HEK293 (cell line): ENCODE results near the gene STK32C.

Source experiments
- GLIS1 ChIP-seq: fragments of 450-650 bp; formaldehyde crosslinking; IDR thresholded peaks from 2 replicates; pipeline ENCODE4 v1.5.1; 2016; ENCODE audit warnings: missing biosample characterization, missing genetic modification characterization
- HOXA7 ChIP-seq: sonication (generic); formaldehyde crosslinking; IDR thresholded peaks from 2 replicates; pipeline ENCODE4 v1.8.1; 2022; ENCODE audit warnings: missing genetic modification reagents, borderline replicate concordance
- OSR2 ChIP-seq: fragments of 450-650 bp; formaldehyde crosslinking; IDR thresholded peaks from 2 replicates; pipeline ENCODE4 v1.5.1; 2016; ENCODE audit warnings: missing biosample characterization, missing genetic modification characterization
- PBX3 ChIP-seq: sonication (generic); formaldehyde crosslinking; IDR thresholded peaks from 2 replicates; pipeline ENCODE4 v1.8.1; 2022; ENCODE audit warnings: mild to moderate bottlenecking, moderate library complexity, missing genetic modification reagents
- PRDM1 ChIP-seq: fragments of 450-650 bp; formaldehyde crosslinking; IDR thresholded peaks from 2 replicates; pipeline ENCODE4; 2016; ENCODE audit warnings: missing biosample characterization, missing genetic modification characterization
- PRDM10 ChIP-seq: fragments of 450-650 bp; formaldehyde crosslinking; IDR thresholded peaks from 2 replicates; pipeline ENCODE4 v1.5.1; 2016; ENCODE audit warnings: missing biosample characterization, missing genetic modification characterization
- WT1 ChIP-seq: fragments of 450-650 bp; formaldehyde crosslinking; IDR thresholded peaks from 2 replicates; pipeline ENCODE4 v1.5.1; 2016; ENCODE audit warnings: missing biosample characterization, missing genetic modification characterization
- ZBTB10 ChIP-seq: fragments of 450-650 bp; formaldehyde crosslinking; IDR thresholded peaks from 2 replicates; pipeline ENCODE4 v1.5.1; 2016; ENCODE audit warnings: missing biosample characterization, missing genetic modification characterization
- ZNF362 ChIP-seq: fragments of 450-650 bp; formaldehyde crosslinking; IDR thresholded peaks from 2 replicates; pipeline ENCODE4 v1.5.1; 2016; ENCODE audit warnings: missing biosample characterization, missing genetic modification characterization
- ZNF544 ChIP-seq: fragments of 450-650 bp; formaldehyde crosslinking; IDR thresholded peaks from 2 replicates; pipeline ENCODE4 v1.5.0; 2017; ENCODE audit warnings: missing biosample characterization, missing genetic modification characterization
- ZNF610 ChIP-seq: fragments of 450-650 bp; formaldehyde crosslinking; IDR thresholded peaks from 2 replicates; pipeline ENCODE4 v1.5.1; 2016; ENCODE audit warnings: missing biosample characterization, missing genetic modification characterization, borderline replicate concordance
- ZNF830 ChIP-seq: fragments of 450-650 bp; IDR thresholded peaks from 2 replicates; pipeline ENCODE4 v1.5.0; 2018; ENCODE audit warnings: missing biosample characterization, missing genetic modification characterization, low read depth, mild to moderate bottlenecking, moderate library complexity
- ZNF843 ChIP-seq: fragments of 450-650 bp; formaldehyde crosslinking; IDR thresholded peaks from 2 replicates; pipeline ENCODE4 v1.5.1; 2016; ENCODE audit warnings: missing biosample characterization, missing genetic modification characterization
- TF ChIP-seq, protein P1 (sequence below): fragments of 450-650 bp; formaldehyde crosslinking; IDR thresholded peaks from 2 replicates; pipeline ENCODE4 v1.5.1; 2016; ENCODE audit warnings: missing biosample characterization, missing genetic modification characterization
- TF ChIP-seq, protein P2 (sequence below): fragments of 450-650 bp; formaldehyde crosslinking; IDR thresholded peaks from 2 replicates; pipeline ENCODE4 v1.5.1; 2016; ENCODE audit warnings: missing biosample characterization, missing genetic modification characterization
- TF ChIP-seq, protein P3 (sequence below): fragments of 450-650 bp; formaldehyde crosslinking; IDR thresholded peaks from 2 replicates; pipeline ENCODE4 v1.5.1; 2016; ENCODE audit warnings: missing biosample characterization, missing genetic modification characterization
- TF ChIP-seq, protein P4 (sequence below): fragments of 450-650 bp; IDR thresholded peaks from 2 replicates; pipeline ENCODE4 v1.5.1; 2018; ENCODE audit warnings: missing biosample characterization, mild to moderate bottlenecking, missing genetic modification characterization
- TF ChIP-seq, protein P5 (sequence below): fragments of 450-650 bp; formaldehyde crosslinking; IDR thresholded peaks from 2 replicates; pipeline ENCODE4 v1.5.1; 2016; ENCODE audit warnings: missing biosample characterization, missing genetic modification characterization

STK32C gene

DNA sequence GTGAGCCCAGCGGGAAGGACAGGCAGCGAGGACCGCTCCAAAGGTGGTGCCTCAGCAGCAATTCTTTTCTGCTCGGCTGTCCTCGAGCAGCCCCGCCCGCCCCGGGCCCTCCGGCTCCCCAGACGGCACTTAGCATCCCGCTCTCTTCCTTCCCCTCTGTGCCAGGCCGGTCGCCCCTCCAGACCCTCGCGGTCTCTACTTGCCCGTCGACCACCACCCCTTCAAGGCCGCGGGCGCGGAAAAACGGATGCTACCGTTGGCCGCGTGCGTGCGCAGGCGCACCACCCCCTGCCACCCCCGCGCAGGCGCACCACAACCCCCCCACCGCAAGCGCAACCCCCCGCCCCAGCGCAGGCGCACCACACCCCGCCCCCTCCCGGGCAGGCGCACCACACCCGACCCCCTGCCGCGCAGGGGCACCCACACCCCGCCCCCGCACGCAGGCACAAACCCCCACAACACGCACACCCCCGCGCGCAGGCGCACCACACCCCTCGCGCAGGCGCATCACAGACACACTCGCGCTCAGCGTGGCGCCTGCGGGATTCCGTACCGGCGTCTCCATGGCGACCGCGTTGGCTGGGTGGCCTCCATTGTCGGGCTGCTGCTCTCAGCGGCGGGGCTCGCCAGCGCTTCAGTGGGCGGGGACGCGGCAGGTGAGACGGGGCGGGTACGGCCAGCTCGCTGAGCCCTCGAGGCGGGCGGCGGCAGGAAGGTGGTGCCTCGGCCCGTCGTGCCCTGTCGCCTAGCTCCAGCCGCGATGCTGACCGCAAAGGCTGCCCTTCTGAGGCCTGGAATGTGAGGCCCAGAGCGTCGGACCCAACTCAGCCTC is 24.1 kb upstream of the STK32C start, which contains the start of gene LRRC27 (continued):
- TF ChIP-seq ZNF610 (tag by site-specific recombination) (0 out of 2 replicates have a peak, but pooled peaks have one; percentile 35), PBX3 (peak; percentile 71; the same call in 1 of the 2 replicates), ZNF843 (tag by site-specific recombination) (peak; percentile 60; the same call in 1 of the 2 replicates), PRDM10 (tag by site-specific recombination) (peak; percentile 93), ZNF544 (tag by site-specific recombination) (no peak), WT1 (0 out of 2 replicates have a peak, but pooled peaks have one; percentile 7), PRDM1 (no peak), HOXA7 (CRISPR knock-in tag) (no peak), ZNF830 (tag by site-specific recombination) (no peak), GLIS1 (peak; percentile 89), ZBTB10 (peak; percentile 93), ZNF362 (tag by site-specific recombination) (no peak), OSR2 (peak; percentile 58)
- TF ChIP-seq, protein P1, sequence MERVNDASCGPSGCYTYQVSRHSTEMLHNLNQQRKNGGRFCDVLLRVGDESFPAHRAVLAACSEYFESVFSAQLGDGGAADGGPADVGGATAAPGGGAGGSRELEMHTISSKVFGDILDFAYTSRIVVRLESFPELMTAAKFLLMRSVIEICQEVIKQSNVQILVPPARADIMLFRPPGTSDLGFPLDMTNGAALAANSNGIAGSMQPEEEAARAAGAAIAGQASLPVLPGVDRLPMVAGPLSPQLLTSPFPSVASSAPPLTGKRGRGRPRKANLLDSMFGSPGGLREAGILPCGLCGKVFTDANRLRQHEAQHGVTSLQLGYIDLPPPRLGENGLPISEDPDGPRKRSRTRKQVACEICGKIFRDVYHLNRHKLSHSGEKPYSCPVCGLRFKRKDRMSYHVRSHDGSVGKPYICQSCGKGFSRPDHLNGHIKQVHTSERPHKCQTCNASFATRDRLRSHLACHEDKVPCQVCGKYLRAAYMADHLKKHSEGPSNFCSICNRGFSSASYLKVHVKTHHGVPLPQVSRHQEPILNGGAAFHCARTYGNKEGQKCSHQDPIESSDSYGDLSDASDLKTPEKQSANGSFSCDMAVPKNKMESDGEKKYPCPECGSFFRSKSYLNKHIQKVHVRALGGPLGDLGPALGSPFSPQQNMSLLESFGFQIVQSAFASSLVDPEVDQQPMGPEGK: peak; percentile 99
- TF ChIP-seq, protein P2, sequence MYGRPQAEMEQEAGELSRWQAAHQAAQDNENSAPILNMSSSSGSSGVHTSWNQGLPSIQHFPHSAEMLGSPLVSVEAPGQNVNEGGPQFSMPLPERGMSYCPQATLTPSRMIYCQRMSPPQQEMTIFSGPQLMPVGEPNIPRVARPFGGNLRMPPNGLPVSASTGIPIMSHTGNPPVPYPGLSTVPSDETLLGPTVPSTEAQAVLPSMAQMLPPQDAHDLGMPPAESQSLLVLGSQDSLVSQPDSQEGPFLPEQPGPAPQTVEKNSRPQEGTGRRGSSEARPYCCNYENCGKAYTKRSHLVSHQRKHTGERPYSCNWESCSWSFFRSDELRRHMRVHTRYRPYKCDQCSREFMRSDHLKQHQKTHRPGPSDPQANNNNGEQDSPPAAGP (tag by site-specific recombination): peak; percentile 59; the same call in 1 of the 2 replicates
- TF ChIP-seq, protein P3, sequence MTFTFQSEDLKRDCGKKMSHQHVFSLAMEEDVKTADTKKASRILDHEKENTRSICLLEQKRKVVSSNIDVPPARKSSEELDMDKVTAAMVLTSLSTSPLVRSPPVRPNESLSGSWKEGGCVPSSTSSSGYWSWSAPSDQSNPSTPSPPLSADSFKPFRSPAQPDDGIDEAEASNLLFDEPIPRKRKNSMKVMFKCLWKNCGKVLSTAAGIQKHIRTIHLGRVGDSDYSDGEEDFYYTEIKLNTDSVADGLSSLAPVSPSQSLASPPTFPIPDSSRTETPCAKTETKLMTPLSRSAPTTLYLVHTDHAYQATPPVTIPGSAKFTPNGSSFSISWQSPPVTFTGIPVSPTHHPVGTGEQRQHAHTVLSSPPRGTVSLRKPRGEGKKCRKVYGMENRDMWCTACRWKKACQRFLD: 0 out of 2 replicates have a peak, but pooled peaks have one; percentile 38
- TF ChIP-seq, protein P4, sequence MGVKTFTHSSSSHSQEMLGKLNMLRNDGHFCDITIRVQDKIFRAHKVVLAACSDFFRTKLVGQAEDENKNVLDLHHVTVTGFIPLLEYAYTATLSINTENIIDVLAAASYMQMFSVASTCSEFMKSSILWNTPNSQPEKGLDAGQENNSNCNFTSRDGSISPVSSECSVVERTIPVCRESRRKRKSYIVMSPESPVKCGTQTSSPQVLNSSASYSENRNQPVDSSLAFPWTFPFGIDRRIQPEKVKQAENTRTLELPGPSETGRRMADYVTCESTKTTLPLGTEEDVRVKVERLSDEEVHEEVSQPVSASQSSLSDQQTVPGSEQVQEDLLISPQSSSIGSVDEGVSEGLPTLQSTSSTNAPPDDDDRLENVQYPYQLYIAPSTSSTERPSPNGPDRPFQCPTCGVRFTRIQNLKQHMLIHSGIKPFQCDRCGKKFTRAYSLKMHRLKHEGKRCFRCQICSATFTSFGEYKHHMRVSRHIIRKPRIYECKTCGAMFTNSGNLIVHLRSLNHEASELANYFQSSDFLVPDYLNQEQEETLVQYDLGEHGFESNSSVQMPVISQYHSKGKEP (tag by site-specific recombination): no peak
- TF ChIP-seq, protein P5, sequence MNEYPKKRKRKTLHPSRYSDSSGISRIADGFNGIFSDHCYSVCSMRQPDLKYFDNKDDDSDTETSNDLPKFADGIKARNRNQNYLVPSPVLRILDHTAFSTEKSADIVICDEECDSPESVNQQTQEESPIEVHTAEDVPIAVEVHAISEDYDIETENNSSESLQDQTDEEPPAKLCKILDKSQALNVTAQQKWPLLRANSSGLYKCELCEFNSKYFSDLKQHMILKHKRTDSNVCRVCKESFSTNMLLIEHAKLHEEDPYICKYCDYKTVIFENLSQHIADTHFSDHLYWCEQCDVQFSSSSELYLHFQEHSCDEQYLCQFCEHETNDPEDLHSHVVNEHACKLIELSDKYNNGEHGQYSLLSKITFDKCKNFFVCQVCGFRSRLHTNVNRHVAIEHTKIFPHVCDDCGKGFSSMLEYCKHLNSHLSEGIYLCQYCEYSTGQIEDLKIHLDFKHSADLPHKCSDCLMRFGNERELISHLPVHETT (tag by site-specific recombination): no peak
